HepG2 (cell line): Measurements from ENCODE around the gene SLCO4A1. TPM values are rescaled to one million over a fixed set of nuclear protein-coding genes. Genes with fewer than 3 reads are reported as not detected.

Experiments
- AKAP8 ChIP-seq: sonication (generic); formaldehyde crosslinking; IDR thresholded peaks from 2 replicates; pipeline ENCODE4 v1.5.1; 2020; ENCODE audit warnings: mild to moderate bottlenecking, missing genetic modification reagents
- DNMT1 ChIP-seq: sonication (generic); formaldehyde crosslinking; IDR thresholded peaks from 2 replicates; pipeline ENCODE4 v1.5.1; 2020; ENCODE audit warnings: mild to moderate bottlenecking, missing genetic modification reagents
- EP300 ChIP-seq, 3 experiments: sonication (generic) in 1 of 3; formaldehyde crosslinking in 1 of 3; IDR thresholded peaks; 2 replicates each; pipeline versions ENCODE4 v1.5.1 to v1.6.1; 2011 to 2020; ENCODE audit warnings: low read depth in 2 of 3, low read length in 2 of 3, borderline replicate concordance in 1 of 3, improper control_type of control experiment in 1 of 3, mild to moderate bottlenecking in 1 of 3, missing genetic modification reagents in 1 of 3, moderate library complexity in 1 of 3
- FOXP1 ChIP-seq, 2 experiments: fragments of 450-650 bp in 1 of 2; IDR thresholded peaks; 2 replicates each; pipeline ENCODE4 v1.6.1; 2017 to 2018; ENCODE audit warnings: antibody characterized with exemption in 1 of 2
- KLF15 ChIP-seq: sonication (generic); formaldehyde crosslinking; IDR thresholded peaks from 2 replicates; pipeline ENCODE4 v1.8.1; 2023; ENCODE audit warnings: borderline replicate concordance, mild to moderate bottlenecking, inconsistent platforms, missing genetic modification reagents, mixed read lengths
- LCORL ChIP-seq, 2 experiments: fragments of 450-650 bp in 1 of 2; sonication (generic) in 1 of 2; formaldehyde crosslinking in 1 of 2; IDR thresholded peaks; 2 replicates each; pipeline versions ENCODE4 v1.5.0 to v1.6.1; 2017 to 2020; ENCODE audit warnings: antibody characterized with exemption in 1 of 2, missing genetic modification reagents in 1 of 2
- MAFG ChIP-seq: sonication (generic); formaldehyde crosslinking; IDR thresholded peaks from 2 replicates; pipeline ENCODE4 v1.5.1; 2020; ENCODE audit warnings: mild to moderate bottlenecking, missing genetic modification reagents
- MLLT10 ChIP-seq: sonication (generic); formaldehyde crosslinking; IDR thresholded peaks from 2 replicates; pipeline ENCODE4 v1.4.0; 2020; ENCODE audit warnings: missing genetic modification reagents
- NAIF1 ChIP-seq: sonication (generic); formaldehyde crosslinking; IDR thresholded peaks from 2 replicates; pipeline ENCODE4 v1.5.0; 2020; ENCODE audit warnings: mild to moderate bottlenecking, missing genetic modification reagents, borderline replicate concordance
- RBM39 ChIP-seq: fragments of 200-400 bp; formaldehyde crosslinking; IDR thresholded peaks from one replicate; pipeline ENCODE4 v1.6.1; 2018; ENCODE audit warnings: antibody characterized with exemption, mild to moderate bottlenecking, low read depth, low read length; ENCODE audit not compliant: poor library complexity, severe bottlenecking
- RCOR2 ChIP-seq: IDR thresholded peaks from 2 replicates; pipeline ENCODE4 v1.6.1; 2016; ENCODE audit warnings: missing biosample characterization, missing genetic modification reagents
- SIN3A ChIP-seq: IDR thresholded peaks from 2 replicates; pipeline ENCODE4 v1.6.1; 2011; ENCODE audit warnings: low read depth, mild to moderate bottlenecking, control low read depth, low read length, borderline replicate concordance
- ZNF3 ChIP-seq: IDR thresholded peaks from 2 replicates; pipeline ENCODE4 v1.7.0; 2017; ENCODE audit warnings: inconsistent platforms
- ZNF589 ChIP-seq: sonication (generic); formaldehyde crosslinking; conservative IDR thresholded peaks from 2 replicates; pipeline ENCODE4 v1.8.0; 2022; ENCODE audit warnings: mild to moderate bottlenecking, moderate library complexity, missing genetic modification reagents
- ZNF670 ChIP-seq: sonication (generic); formaldehyde crosslinking; IDR thresholded peaks from 2 replicates; pipeline ENCODE4 v1.8.0; 2022; ENCODE audit warnings: mild to moderate bottlenecking, missing genetic modification reagents, borderline replicate concordance
- polyA plus RNA-seq, 8 experiments: library from polyadenylated mRNA; depleted of rRNA in 3 of 8; stranded (reverse) in 7 of 8; unstranded in 1 of 8; fragments of >200 nt; fragmentation: Illumina TruSeq in 4 of 8; extraction: Trizol in 4 of 8; gene quantifications; 2 replicates each; pipeline versions ENCODE4 v1.2.1 to v1.2.3, GENCODE V29; 2011 to 2016; ENCODE audit warnings: low read depth in 4 of 8, missing spikeins in 1 of 8, mixed read lengths in 1 of 8; ENCODE audit not compliant: insufficient read depth in 1 of 8
- total RNA-seq, 5 experiments: library from RNA; depleted of rRNA; stranded (reverse); fragments of >200 nt; fragmentation: Illumina TruSeq; extraction: Trizol; gene quantifications; 2 replicates each; pipeline ENCODE4 v1.2.3, GENCODE V29; 2016; ENCODE audit warnings: low read depth in 1 of 5
- TF ChIP-seq, protein P1 (sequence below): sonication (generic); formaldehyde crosslinking; IDR thresholded peaks from 2 replicates; pipeline ENCODE4; 2020; ENCODE audit warnings: missing genetic modification reagents, mild to moderate bottlenecking, borderline replicate concordance
- TF ChIP-seq, protein P2 (sequence below): IDR thresholded peaks from 2 replicates; pipeline ENCODE4 v1.6.1; 2016; ENCODE audit warnings: low read depth
- TF ChIP-seq, protein P3 (sequence below): sonication (generic); formaldehyde crosslinking; IDR thresholded peaks from 2 replicates; pipeline ENCODE4 v1.9.0; 2021; ENCODE audit warnings: missing genetic modification reagents, mild to moderate bottlenecking, borderline replicate concordance
- TF ChIP-seq, protein P4 (sequence below): sonication (generic); formaldehyde crosslinking; IDR thresholded peaks from 2 replicates; pipeline ENCODE4 v1.5.1; 2020; ENCODE audit warnings: mild to moderate bottlenecking, missing genetic modification reagents, moderate library complexity
- TF ChIP-seq, protein P5 (sequence below): sonication (generic); formaldehyde crosslinking; IDR thresholded peaks from 2 replicates; pipeline ENCODE4 v1.4.0; 2020; ENCODE audit warnings: missing genetic modification reagents

Gene SLCO4A1
- total and polyA plus RNA-seq, 2 of the 13 experiments (the other 11 are each of a cell fraction or from before 2014, with no cell fraction given): 55.5 to 112 TPM

DNA sequence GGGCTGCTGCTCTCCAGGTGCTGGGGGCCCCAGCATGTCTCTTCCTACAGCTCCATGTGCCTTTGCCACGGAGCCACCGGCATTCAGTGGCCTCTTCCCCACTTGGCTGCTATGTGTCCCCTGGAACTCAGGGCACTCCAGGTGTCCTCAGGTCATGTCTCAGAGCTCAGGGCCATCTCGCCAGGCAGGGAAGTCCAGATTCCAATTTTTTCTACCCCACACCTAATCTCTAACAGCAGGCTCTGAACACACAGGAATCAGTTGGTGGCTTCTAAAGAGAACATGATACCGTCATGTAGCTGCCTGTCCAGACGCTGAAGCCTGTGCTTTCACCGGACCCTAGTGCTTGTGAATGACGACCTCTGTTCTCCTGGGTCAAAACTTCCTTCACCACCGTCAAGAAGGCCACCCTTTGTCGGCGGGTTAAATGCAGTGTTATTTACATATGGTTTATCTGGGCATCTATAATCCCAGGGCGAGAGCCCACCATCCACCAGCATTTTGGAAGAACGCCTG lies 4.2 kb upstream of the SLCO4A1 start (continued):
- TF ChIP-seq, protein P1, sequence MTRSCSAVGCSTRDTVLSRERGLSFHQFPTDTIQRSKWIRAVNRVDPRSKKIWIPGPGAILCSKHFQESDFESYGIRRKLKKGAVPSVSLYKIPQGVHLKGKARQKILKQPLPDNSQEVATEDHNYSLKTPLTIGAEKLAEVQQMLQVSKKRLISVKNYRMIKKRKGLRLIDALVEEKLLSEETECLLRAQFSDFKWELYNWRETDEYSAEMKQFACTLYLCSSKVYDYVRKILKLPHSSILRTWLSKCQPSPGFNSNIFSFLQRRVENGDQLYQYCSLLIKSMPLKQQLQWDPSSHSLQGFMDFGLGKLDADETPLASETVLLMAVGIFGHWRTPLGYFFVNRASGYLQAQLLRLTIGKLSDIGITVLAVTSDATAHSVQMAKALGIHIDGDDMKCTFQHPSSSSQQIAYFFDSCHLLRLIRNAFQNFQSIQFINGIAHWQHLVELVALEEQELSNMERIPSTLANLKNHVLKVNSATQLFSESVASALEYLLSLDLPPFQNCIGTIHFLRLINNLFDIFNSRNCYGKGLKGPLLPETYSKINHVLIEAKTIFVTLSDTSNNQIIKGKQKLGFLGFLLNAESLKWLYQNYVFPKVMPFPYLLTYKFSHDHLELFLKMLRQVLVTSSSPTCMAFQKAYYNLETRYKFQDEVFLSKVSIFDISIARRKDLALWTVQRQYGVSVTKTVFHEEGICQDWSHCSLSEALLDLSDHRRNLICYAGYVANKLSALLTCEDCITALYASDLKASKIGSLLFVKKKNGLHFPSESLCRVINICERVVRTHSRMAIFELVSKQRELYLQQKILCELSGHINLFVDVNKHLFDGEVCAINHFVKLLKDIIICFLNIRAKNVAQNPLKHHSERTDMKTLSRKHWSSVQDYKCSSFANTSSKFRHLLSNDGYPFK: no peak
- no peak for TF ChIP-seq NAIF1 (CRISPR knock-in tag)
- TF ChIP-seq ZNF670 (CRISPR knock-in tag): no peak
- TF ChIP-seq RCOR2: no peak
- TF ChIP-seq MAFG (CRISPR knock-in tag): no peak
- no peak for TF ChIP-seq FOXP1 (IDR thresholded peaks at IDR 0.05)
- TF ChIP-seq FOXP1 (CRISPR knock-in tag; IDR thresholded peaks at IDR 0.05): no peak
- no peak for TF ChIP-seq ZNF589 (CRISPR knock-in tag)
- TF ChIP-seq, protein P2, sequence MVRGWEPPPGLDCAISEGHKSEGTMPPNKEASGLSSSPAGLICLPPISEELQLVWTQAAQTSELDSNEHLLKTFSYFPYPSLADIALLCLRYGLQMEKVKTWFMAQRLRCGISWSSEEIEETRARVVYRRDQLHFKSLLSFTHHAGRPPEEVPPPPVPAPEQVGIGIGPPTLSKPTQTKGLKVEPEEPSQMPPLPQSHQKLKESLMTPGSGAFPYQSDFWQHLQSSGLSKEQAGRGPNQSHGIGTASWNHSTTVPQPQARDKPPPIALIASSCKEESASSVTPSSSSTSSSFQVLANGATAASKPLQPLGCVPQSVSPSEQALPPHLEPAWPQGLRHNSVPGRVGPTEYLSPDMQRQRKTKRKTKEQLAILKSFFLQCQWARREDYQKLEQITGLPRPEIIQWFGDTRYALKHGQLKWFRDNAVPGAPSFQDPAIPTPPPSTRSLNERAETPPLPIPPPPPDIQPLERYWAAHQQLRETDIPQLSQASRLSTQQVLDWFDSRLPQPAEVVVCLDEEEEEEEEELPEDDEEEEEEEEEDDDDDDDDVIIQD (CRISPR knock-in tag): no peak
- no peak; the same call in 1 of the 2 replicates for TF ChIP-seq AKAP8 (CRISPR knock-in tag)
- no peak for TF ChIP-seq RBM39
- TF ChIP-seq, protein P3, sequence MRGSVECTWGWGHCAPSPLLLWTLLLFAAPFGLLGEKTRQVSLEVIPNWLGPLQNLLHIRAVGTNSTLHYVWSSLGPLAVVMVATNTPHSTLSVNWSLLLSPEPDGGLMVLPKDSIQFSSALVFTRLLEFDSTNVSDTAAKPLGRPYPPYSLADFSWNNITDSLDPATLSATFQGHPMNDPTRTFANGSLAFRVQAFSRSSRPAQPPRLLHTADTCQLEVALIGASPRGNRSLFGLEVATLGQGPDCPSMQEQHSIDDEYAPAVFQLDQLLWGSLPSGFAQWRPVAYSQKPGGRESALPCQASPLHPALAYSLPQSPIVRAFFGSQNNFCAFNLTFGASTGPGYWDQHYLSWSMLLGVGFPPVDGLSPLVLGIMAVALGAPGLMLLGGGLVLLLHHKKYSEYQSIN (CRISPR knock-in tag): no peak
- TF ChIP-seq SIN3A: no peak
- TF ChIP-seq DNMT1 (CRISPR knock-in tag): no peak
- no peak for TF ChIP-seq MLLT10 (CRISPR knock-in tag)
- TF ChIP-seq, protein P4, sequence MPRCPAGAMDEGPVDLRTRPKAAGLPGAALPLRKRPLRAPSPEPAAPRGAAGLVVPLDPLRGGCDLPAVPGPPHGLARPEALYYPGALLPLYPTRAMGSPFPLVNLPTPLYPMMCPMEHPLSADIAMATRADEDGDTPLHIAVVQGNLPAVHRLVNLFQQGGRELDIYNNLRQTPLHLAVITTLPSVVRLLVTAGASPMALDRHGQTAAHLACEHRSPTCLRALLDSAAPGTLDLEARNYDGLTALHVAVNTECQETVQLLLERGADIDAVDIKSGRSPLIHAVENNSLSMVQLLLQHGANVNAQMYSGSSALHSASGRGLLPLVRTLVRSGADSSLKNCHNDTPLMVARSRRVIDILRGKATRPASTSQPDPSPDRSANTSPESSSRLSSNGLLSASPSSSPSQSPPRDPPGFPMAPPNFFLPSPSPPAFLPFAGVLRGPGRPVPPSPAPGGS (CRISPR knock-in tag): 0 out of 2 replicates have a peak, but pooled peaks have one; percentile 23
- no peak for TF ChIP-seq LCORL (IDR thresholded peaks at IDR 0.05)
- TF ChIP-seq LCORL (CRISPR knock-in tag; IDR thresholded peaks at IDR 0.05): peak; percentile 31; the same call in 1 of the 2 replicates
- TF ChIP-seq ZNF3 (CRISPR knock-in tag): no peak
- no peak for TF ChIP-seq KLF15 (CRISPR knock-in tag)
- TF ChIP-seq EP300 (IDR thresholded peaks at IDR 0.05; ENCODE audit: low read depth in 2 of 2, low read length in 2 of 2): no peak; a peak in 1 of 4 replicates
- no peak for TF ChIP-seq EP300 (CRISPR knock-in tag; IDR thresholded peaks at IDR 0.05; ENCODE audit: borderline replicate concordance)
- TF ChIP-seq, protein P5, sequence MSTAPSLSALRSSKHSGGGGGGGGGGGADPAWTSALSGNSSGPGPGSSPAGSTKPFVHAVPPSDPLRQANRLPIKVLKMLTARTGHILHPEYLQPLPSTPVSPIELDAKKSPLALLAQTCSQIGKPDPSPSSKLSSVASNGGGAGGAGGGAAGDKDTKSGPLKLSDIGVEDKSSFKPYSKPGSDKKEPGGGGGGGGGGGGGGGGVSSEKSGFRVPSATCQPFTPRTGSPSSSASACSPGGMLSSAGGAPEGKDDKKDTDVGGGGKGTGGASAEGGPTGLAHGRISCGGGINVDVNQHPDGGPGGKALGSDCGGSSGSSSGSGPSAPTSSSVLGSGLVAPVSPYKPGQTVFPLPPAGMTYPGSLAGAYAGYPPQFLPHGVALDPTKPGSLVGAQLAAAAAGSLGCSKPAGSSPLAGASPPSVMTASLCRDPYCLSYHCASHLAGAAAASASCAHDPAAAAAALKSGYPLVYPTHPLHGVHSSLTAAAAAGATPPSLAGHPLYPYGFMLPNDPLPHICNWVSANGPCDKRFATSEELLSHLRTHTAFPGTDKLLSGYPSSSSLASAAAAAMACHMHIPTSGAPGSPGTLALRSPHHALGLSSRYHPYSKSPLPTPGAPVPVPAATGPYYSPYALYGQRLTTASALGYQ (CRISPR knock-in tag): no peak
